Measurements from ENCODE around the gene SPRING1.

SPRING1 gene

GRCh38 chr12:116739381-116739887 lies 1.6 kb upstream of the SPRING1 start:
- no peak for DNase-seq (ENCODE audit: low read depth)
- TF ChIP-seq CTCF (IDR thresholded peaks at IDR 0.05; ENCODE audit: low read depth, low read length, missing control alignments): no peak
- H3K4me3 ChIP-seq (ENCODE audit: low read depth, low read length): no peak overlapping the region

DNA sequence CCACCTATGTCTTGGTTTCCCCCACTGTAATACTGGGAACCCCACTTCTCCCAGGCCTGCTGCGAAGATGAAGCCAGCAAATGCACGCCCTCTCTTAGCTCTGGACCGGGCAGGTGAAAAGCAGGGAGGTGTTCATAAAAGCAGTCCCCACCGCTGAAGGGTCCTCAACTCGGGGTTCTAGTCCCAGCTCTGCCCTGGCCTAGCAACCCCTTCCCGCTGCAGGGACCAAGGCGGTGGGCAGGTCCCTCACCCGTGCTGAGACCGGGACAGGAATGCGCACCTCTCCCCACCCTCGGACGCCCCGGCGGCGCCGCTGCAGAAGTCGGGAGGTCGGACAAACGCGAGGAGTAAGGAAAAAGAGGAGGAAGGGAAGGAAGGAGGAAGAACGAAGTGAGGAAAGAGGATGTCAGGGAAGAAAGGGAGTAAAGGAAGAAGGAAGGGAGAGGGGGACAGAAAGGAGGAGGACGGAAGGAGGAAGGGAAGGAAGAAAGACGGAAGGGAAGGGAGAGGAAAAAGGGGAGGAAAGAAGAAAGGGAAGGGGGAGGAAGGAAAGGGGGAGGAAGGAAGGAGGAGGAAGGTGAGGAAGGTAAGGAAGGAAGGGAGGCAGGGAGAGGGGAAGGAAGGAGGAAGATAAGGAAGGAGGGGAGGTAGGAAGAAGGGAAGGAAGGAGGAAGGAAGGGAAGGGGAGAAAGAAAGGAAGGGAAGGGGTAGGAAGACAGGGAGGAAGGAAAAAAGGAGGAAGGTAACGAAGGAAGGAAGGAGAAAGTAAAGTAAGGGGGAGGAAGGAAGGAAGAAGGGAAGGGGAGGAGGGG lies 701 bp downstream of the SPRING1 start:
- TF ChIP-seq CTCF (IDR thresholded peaks at IDR 0.05; ENCODE audit: low read depth, low read length, missing control alignments): no peak

DNA sequence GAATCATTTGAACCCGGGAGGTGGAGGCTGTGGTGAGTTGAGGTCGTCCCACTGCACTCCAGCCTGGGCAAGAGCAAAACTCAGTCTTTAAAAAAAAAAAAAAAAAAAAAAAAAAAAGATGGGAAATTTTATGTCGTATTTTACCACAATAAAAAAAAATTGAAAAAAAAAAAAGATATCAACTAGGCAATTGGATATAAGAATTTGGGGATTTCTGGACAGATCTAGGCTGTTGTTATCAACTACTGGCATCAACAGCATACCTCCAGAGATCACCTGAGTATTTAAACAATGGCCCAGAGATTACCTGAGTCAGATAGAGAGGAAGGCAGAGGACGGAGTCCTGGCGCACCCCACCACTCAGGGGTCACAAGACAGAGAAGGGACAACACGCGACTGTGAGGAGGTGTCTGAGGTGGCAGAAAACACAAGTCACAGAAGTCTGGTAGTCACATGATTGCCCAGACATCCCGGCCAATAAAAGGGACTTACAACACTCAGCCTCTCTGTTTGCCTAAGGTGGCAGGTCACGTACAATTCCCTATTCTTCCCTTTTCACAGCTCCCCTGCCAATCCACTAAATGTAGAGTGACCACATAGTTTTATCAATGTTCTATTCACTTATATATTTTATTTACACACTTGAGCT lies 1.8 kb downstream of the SPRING1 start:
- no peak for TF ChIP-seq CTCF (IDR thresholded peaks at IDR 0.05; ENCODE audit: low read depth, low read length, missing control alignments)
- H3K4me3 ChIP-seq (ENCODE audit: low read depth, low read length): peak overlapping the region; percentile 94
- peak; percentile 2 for DNase-seq (ENCODE audit: low read depth)

More for the DNA sequence above, 701 bp downstream of the SPRING1 start:
- peak overlapping the region; percentile 94 for H3K4me3 ChIP-seq (ENCODE audit: low read depth, low read length)
- DNase-seq (ENCODE audit: low read depth): no peak

GRCh38 chr12:116735084-116735483 lies 2.8 kb downstream of the SPRING1 start:
- TF ChIP-seq CTCF (IDR thresholded peaks at IDR 0.05; ENCODE audit: low read depth, low read length, missing control alignments): no peak
- H3K4me3 ChIP-seq (ENCODE audit: low read depth, low read length): no peak overlapping the region
- no peak for DNase-seq (ENCODE audit: low read depth)

GRCh38 chr12:116734156-116734768 lies 3.6 kb downstream of the SPRING1 start:
- TF ChIP-seq CTCF (IDR thresholded peaks at IDR 0.05; ENCODE audit: low read depth, low read length, missing control alignments): no peak
- H3K4me3 ChIP-seq (ENCODE audit: low read depth, low read length): no peak overlapping the region
- DNase-seq (ENCODE audit: low read depth): no peak

DNA sequence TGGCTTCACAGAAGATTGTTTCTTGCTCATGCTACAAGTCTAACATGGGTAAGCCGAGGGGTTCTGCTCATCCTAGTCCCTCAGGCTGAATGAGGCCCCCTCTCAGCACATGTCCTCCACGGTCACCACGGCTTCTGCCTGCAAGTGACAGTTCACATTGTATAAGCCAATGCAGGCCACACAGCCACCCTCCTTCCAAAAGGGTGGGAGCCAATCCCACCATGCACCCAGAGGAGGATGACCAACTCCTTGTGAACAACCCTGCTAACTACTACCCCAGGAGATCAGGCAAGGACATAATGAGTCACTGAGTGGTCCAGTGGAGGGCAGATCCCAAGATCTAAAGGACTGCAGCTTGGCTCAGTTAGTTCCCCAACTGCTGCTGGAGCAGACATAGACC lies 6.1 kb downstream of the SPRING1 start:
- DNase-seq (ENCODE audit: low read depth): no peak
- no peak for TF ChIP-seq CTCF (IDR thresholded peaks at IDR 0.05; ENCODE audit: low read depth, low read length, missing control alignments)
- no peak overlapping the region for H3K4me3 ChIP-seq (ENCODE audit: low read depth, low read length)
